Ishikawa (cell line): ENCODE results near the gene ERCC5.

Experiments
- CEBPB ChIP-seq: IDR thresholded peaks from 2 replicates; pipeline ENCODE4 v1.6.1; 2012
- CREB1 ChIP-seq: IDR thresholded peaks from 2 replicates; pipeline ENCODE4 v1.6.1; 2012; ENCODE audit warnings: low read depth
- EGR1 ChIP-seq: IDR thresholded peaks from 2 replicates; pipeline ENCODE4 v1.6.1; 2012
- EP300 ChIP-seq: IDR thresholded peaks from 2 replicates; pipeline ENCODE4 v1.6.1; 2012; ENCODE audit warnings: borderline replicate concordance
- FOXM1 ChIP-seq: IDR thresholded peaks from 2 replicates; pipeline ENCODE4 v1.6.1; 2012; ENCODE audit warnings: low read depth, borderline replicate concordance
- NFIC ChIP-seq: IDR thresholded peaks from 2 replicates; pipeline ENCODE4 v1.6.1; 2012
- RAD21 ChIP-seq: IDR thresholded peaks from 2 replicates; pipeline ENCODE4 v1.6.1; 2012; ENCODE audit warnings: low read depth
- TAF1 ChIP-seq: IDR thresholded peaks from 2 replicates; pipeline ENCODE4 v1.6.1; 2012; ENCODE audit warnings: low read depth, mild to moderate bottlenecking
- TCF12 ChIP-seq: IDR thresholded peaks from 2 replicates; pipeline ENCODE4 v1.6.1; 2012; ENCODE audit warnings: low read depth
- TEAD4 ChIP-seq: IDR thresholded peaks from 2 replicates; pipeline ENCODE4 v1.6.1; 2012
- YY1 ChIP-seq: IDR thresholded peaks from 2 replicates; pipeline ENCODE4 v1.6.1; 2012; ENCODE audit warnings: low read depth
- ZBTB7A ChIP-seq: IDR thresholded peaks from 2 replicates; pipeline ENCODE4 v1.6.1; 2012; ENCODE audit warnings: low read depth
- TF ChIP-seq, protein P1 (sequence below): IDR thresholded peaks from 2 replicates; pipeline ENCODE4 v1.6.1; 2012
- TF ChIP-seq, protein P2 (sequence below): IDR thresholded peaks from 2 replicates; pipeline ENCODE4 v1.6.1; 2012
- TF ChIP-seq, protein P3 (sequence below): IDR thresholded peaks from 2 replicates; pipeline ENCODE4 v1.6.1; 2012; ENCODE audit warnings: low read depth, mild to moderate bottlenecking

The ERCC5 gene

DNA sequence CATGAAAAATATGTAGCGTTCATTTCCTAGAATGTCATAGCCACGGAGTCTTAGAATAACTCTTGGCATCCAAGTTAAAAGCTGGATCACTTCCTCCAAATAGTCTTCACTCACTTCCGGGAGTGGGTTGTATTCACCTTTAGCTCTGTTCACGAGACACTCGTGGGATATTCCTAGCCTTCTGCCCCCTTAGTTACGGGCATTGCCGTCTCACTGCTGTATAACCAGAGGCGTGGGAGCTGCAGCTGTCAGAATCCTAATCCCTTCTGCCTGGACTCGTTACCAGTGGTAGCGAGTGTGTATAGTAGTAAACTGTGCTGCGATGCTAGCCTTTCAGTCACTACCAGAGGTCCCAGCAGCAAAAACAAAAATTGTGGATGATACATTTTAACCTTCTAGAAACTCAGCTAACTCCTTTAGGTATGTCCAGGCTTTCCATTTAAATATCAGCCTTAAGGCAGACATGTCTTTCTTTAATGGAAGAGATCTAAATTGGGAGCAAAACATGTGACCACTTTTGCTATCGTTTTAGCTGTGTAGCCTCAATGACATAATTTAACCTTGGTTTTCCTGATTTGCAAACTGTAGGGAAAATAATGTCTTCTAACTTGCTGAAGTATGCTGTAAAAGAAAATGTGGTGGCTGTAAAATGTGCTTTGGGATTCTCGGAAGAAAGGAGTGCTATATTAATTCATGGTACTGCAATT is 34.1 kb downstream of the ERCC5 start:
- TF ChIP-seq ZBTB7A, result no peak
- TF ChIP-seq, protein P1, sequence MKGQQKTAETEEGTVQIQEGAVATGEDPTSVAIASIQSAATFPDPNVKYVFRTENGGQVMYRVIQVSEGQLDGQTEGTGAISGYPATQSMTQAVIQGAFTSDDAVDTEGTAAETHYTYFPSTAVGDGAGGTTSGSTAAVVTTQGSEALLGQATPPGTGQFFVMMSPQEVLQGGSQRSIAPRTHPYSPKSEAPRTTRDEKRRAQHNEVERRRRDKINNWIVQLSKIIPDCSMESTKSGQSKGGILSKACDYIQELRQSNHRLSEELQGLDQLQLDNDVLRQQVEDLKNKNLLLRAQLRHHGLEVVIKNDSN, result no peak
- TF ChIP-seq, protein P2, sequence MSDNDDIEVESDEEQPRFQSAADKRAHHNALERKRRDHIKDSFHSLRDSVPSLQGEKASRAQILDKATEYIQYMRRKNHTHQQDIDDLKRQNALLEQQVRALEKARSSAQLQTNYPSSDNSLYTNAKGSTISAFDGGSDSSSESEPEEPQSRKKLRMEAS, result no peak
- TF ChIP-seq TEAD4, result no peak
- no peak for TF ChIP-seq CEBPB
- TF ChIP-seq NFIC, result no peak
- no peak for TF ChIP-seq TAF1
- TF ChIP-seq RAD21, result no peak
- TF ChIP-seq EP300, result no peak
- TF ChIP-seq EGR1, result no peak
- no peak for TF ChIP-seq TCF12
- no peak for TF ChIP-seq YY1
- no peak for TF ChIP-seq FOXM1

DNA sequence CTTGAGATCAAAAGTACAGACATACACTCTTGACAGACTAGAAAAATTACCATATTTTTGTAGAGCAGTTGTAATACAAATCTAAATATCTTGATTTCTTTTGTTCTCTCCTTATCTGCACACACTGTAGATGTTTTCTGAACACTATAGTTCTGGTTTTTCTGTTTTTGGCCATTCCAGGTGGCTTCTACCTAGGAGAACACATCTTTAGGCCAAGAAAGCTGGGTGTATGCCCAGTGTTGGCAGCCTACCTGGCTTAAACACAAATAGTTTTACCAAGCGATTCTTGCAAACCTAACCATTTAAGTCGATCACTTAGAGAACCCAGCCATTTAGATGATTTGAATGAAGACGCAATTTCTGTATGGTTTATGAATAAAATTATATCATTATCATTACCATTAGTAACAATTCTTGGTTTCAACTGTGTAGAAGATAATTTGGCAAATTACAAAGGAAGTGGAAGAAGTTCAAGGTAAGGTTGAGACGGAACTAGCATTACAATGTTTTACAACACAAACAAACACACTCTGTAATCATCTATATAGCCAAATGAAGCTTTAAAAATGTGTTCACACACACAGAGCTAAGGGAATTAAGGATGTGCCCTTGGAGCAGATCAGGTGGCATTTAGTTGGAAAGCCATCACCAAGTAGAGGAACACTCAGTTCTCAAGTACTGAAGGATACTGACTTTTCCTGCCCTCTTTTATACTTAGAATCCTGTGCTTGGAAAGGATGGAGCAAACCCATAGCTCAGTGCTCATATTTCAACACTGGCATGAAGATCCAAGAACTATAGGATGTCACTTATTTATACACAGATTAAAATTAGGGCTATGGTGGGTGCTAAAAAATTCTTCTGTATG is 36.2 kb downstream of the ERCC5 start:
- TF ChIP-seq CREB1, result no peak
- no peak for TF ChIP-seq RAD21
- TF ChIP-seq NFIC, result no peak
- no peak for TF ChIP-seq TEAD4
- no peak for TF ChIP-seq EP300
- no peak for TF ChIP-seq EGR1
- TF ChIP-seq YY1, result no peak
- no peak for TF ChIP-seq TAF1
- TF ChIP-seq, protein P3, sequence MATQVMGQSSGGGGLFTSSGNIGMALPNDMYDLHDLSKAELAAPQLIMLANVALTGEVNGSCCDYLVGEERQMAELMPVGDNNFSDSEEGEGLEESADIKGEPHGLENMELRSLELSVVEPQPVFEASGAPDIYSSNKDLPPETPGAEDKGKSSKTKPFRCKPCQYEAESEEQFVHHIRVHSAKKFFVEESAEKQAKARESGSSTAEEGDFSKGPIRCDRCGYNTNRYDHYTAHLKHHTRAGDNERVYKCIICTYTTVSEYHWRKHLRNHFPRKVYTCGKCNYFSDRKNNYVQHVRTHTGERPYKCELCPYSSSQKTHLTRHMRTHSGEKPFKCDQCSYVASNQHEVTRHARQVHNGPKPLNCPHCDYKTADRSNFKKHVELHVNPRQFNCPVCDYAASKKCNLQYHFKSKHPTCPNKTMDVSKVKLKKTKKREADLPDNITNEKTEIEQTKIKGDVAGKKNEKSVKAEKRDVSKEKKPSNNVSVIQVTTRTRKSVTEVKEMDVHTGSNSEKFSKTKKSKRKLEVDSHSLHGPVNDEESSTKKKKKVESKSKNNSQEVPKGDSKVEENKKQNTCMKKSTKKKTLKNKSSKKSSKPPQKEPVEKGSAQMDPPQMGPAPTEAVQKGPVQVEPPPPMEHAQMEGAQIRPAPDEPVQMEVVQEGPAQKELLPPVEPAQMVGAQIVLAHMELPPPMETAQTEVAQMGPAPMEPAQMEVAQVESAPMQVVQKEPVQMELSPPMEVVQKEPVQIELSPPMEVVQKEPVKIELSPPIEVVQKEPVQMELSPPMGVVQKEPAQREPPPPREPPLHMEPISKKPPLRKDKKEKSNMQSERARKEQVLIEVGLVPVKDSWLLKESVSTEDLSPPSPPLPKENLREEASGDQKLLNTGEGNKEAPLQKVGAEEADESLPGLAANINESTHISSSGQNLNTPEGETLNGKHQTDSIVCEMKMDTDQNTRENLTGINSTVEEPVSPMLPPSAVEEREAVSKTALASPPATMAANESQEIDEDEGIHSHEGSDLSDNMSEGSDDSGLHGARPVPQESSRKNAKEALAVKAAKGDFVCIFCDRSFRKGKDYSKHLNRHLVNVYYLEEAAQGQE, result no peak
- no peak for TF ChIP-seq TCF12
- no peak for TF ChIP-seq ZBTB7A
- no peak for TF ChIP-seq CEBPB

DNA sequence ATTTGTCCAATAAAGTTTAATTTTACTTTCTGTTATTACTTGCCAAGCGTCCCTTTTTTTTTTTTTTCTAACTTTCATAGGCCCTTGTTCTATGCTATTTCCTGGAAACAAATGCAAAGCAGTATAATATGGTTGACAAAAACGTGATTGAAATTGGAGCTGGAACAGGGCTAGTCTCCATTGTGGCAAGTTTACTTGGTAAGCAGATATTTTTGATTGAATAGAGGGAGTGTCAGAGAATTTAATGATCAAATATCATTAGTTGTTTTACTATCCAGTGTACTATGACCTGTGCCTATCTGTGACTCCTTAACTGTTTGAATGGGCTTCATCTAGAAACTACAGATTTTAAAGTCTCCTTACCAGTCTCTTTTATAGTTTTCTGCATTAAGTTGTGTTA is 46.7 kb downstream of the ERCC5 start:
- no peak for TF ChIP-seq EP300
- TF ChIP-seq YY1, result no peak
- TF ChIP-seq ZBTB7A, result no peak
- TF ChIP-seq TEAD4, result no peak
- TF ChIP-seq CEBPB, result no peak
- TF ChIP-seq EGR1, result no peak
- TF ChIP-seq, protein P2, result no peak
- no peak for TF ChIP-seq FOXM1
- TF ChIP-seq RAD21, result no peak
- TF ChIP-seq CREB1, result no peak
- TF ChIP-seq TCF12, result no peak
- TF ChIP-seq, protein P1, result no peak
- no peak for TF ChIP-seq TAF1
- TF ChIP-seq, protein P3, result no peak
- no peak for TF ChIP-seq NFIC

DNA sequence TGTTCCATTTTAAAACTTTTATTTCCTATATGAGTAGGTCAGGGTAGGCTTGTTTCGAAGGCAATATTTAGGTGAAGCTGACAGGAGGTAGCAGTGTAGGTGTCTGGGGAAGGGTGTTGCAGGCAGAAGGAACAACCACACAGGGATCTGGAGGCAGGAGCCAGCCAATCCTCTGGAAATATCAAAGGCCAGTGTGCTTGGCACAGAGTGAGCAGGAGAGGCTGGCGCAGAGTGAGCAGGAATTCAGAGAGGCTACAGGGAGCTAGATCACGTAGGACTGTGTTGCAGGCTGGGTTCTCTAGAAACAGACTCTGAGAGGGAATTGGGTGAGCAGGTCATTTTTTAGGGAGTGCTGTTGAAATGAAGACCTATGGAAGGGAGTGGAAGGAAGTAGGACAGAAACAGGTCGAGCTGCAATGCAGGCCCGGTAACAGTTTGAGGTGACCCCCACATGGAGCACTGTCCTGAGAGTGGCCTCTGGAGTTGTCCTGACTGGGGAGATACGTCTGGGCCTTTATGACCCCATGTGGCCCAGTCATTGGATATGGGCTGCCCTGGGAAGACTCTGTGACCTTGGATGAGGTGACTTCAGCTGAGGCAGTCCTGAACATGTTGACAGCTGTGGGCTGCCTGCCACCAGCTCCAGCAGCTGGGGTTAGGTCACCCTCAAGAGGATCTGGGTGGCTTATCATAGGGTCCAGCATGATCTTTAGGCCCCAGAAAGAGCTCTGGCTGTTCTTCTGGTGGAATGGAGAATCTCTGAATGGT is 51.7 kb downstream of the ERCC5 start:
- TF ChIP-seq CEBPB (no peak), YY1 (no peak), RAD21 (no peak), FOXM1 (no peak), CREB1 (no peak), TAF1 (no peak), NFIC (no peak), ZBTB7A (no peak), EGR1 (no peak), TCF12 (no peak)
- TF ChIP-seq, protein P1, result no peak
- TF ChIP-seq, protein P2, result no peak
